Left cardiac atrium (tissue), 4 donors: ENCODE results near the gene PITPNM3. TPM values are rescaled to one million over a fixed set of nuclear protein-coding genes. Genes with fewer than 3 reads are reported as not detected.

Experiments used
- ATAC-seq, 2 donors: fragments of 200-7000 bp; cut with Tn5 transposase; one replicate each; pipeline ENCODE4 v1.9.1; 2020; ENCODE audit warnings: mild to moderate bottlenecking in 2 of 2, moderate library complexity in 2 of 2
- DNase-seq: peaks from one replicate; pipeline ENCODE4 v3.0.0-alpha.2; 2020
- intact Hi-C, 2 donors: fragments of 100-400 bp; cut with DNase I; formaldehyde crosslinking; loops; one replicate each; pipeline versions ENCODE4 v1.14.1 to v1.15.1; 2022 to 2023
- total RNA-seq, 2 donors: library from RNA; stranded (reverse); fragmentation: NEBNext Ultra II Directional; extraction: Animal tissue kit (Norgen Biotek cat#: 25700); gene quantifications; one replicate each; pipeline ENCODE4 v1.2.1, GENCODE V29; 2021
- donor health status: DM: no; HTN: yes; CAD: no.
- donor health status: DM: no; HTN: yes; CAD: no; lungs with severe emphysema.
- donor health status: DM: yes; HTN: yes; CAD: no.
- donor health status: Dilated cardiomyopathy.

Gene PITPNM3
- total RNA-seq, 2 donors from 2014 or later, result 3.1 to 3.4 TPM

- no peak for ATAC-seq
Observed at GRCh38 chr17:6509031-6509771, 47.2 kb downstream of the PITPNM3 start.

GRCh38 chr17:6508519-6509030 lies 47.8 kb downstream of the PITPNM3 start:
- intact Hi-C loops, result no loop called here
- ATAC-seq, result no peak
- DNase-seq, result no peak

More at GRCh38 chr17:6509031-6509771, 47.2 kb downstream of the PITPNM3 start:
- intact Hi-C loops, result no loop called here
- no peak for DNase-seq

DNA sequence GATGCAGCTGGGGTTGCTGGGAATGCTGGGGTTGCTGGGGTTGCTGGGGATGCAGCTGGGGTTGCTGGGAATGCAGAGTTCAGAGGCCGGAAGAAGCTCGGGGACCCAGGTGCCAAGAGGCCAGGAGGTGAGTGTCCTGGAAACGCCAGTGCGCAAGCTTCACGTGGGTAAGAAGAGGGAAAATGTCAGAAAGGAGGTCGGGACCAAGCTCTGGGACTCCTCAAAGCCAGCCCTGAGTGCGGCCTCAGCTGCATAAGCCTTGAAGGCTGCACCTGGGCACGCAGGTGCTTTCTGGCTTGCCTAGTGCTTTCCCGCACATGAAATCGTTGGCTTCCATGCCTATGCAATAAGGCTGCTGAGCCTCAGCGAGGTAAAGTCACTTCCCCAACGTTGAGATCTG lies 48.3 kb downstream of the PITPNM3 start:
- intact Hi-C loops, result no loop called here
- DNase-seq, result no peak
- ATAC-seq, result no peak

GRCh38 chr17:6507535-6507934 lies 48.8 kb downstream of the PITPNM3 start:
- ATAC-seq (peak; percentile 65 to 94), DNase-seq (peak; percentile 55)
- intact Hi-C loops, result no loop called here

DNA sequence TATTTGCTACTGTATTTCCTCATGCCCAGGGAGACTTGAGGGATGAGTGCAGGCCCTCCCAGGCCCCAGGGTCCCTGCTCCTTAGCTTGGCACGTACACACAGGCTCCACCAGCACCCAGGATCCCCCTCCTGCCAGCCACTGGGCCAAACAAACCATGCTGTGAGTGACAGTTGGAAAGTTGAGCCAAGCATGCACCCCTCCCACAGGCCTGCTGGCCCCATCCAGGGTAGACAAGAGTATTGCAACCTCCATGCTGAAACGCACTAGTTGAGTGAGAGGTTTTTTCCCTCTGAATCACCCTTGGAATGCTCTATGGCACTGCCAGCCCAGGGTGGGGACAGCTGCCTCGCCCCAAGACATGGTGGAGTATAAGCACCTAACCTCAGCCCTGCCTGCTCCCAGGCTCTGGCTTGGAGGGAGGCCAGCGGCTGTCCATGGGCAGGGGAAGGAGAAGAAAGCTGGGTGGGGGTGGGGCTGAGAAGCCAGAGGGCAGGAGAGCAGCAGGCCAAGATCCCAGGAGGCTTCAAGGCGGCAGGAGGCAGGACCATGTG lies 49.6 kb downstream of the PITPNM3 start:
- DNase-seq (peak; percentile 32), ATAC-seq (peak in 1 of 2 donors; percentile 89)
- intact Hi-C loops, result no loop called here

DNA sequence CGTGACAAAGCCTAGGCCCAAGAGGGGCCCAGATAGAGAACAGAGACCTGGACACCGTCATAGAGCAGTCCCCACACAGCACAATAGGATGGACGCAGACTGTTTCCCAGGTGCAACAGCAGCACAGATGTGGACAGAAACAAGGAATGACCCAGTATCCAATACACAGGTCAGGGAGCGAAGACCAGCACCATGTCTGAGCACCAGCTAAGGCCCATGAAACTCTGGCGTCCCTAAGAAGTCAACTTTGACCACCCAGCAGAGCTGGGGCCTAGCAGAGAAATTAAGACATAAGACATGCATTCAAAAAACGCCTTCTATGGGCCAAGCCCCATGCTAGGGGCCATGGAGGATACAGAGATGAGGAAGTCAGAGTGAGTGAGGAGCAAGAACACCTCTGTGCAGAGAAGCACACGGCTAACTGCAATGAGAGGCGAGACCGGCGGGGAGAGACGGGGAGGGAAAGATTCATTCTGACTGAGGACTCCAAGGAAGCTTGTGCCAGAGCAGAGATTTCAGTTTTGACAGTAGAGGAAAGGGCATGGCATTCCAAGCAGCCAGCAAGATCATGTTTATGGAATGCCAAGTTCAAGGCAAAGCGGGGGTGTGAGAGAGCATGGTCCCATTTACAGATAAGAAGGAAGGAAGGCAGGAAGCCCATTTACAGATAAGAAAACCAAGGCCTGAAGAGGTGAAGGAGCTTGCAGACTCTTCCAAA lies 50.8 kb downstream of the PITPNM3 start:
- ATAC-seq (peak; percentile 23 to 24), DNase-seq (no peak)
- intact Hi-C loops, result no loop called here

DNA sequence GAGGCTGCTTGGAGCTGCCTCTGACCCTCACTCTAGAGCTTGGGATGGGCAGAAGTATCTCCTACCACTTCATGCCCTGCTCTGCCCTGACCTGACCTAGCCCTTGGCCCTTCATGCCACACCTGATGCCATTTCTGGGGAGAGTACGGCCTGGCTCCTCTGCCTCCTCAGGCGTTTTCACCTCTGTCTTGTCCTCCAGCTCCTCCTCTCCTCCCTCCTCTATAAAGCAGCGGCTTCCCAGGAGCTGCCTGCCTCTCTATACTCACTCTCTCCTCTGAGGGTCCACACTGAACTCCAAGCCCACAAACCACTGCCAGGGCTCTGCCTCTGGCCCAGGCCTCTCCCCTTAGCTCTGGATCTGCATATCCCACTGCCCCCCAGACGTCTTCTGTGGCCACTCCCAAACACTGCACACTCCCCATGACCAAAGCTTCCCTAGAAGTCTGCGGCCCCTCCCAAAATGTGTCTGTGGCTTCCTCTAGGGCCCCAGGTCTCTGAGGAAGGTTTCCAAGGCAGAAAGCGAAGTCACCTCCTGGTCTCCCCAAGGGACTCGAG lies 52.6 kb downstream of the PITPNM3 start:
- DNase-seq (no peak), ATAC-seq (no peak)
- intact Hi-C loops, result no loop called here

GRCh38 chr17:6502871-6503509 lies 53.4 kb downstream of the PITPNM3 start:
- no peak for DNase-seq
- no peak for ATAC-seq
- intact Hi-C loops, result no loop called here

DNA sequence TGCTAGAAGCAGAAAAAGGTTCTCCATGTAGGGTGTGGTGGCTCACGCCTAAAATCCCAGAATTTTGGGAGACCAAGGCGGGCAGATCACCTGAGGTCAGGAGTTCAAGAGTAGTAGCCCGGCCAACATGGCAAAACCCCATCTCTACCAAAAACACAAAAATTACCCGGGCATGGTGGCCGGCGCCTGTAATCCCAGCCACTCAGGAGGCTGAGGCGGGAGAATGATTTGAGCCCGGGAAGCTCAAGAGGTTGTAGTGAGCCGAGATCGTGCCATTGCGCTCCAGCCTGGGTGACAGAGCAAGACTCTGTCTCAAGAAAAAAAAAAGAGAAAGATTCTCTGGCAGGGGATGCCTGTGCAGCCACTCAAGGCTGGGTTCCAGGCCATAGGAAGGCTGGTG lies 54.2 kb downstream of the PITPNM3 start:
- ATAC-seq (no peak), DNase-seq (no peak)
- intact Hi-C loops, result no loop called here

DNA sequence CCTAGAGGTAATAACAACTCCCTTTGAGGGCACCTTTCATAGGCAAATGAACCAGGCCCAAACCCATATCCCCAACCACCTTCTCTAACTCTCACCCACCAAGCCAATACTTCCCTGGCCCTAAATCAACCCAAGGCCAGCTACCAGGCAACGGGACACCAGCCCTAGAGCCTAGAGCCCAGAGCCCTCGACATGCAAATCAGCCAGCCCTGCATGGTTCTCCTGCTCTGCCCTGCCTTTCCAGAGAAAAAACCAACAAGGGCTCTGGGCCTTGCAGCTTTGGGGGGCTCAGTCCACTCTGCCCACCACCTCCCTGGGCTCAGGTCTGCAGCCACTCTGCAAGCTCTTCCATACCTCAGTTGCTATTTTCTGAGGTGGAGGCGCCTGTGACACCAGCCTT lies 55.0 kb downstream of the PITPNM3 start:
- ATAC-seq, result no peak
- DNase-seq, result no peak
- intact Hi-C loops, result no loop called here

- intact Hi-C loops, result no loop called here
- no peak for ATAC-seq
- no peak for DNase-seq
Observed at GRCh38 chr17:6498901-6499540, 57.3 kb downstream of the PITPNM3 start.

- DNase-seq, result no peak
- intact Hi-C loops, result no loop called here
- ATAC-seq, result no peak
Observed at GRCh38 chr17:6498356-6498755, 58.0 kb downstream of the PITPNM3 start.

GRCh38 chr17:6497496-6498221 lies 58.7 kb downstream of the PITPNM3 start:
- no peak for ATAC-seq
- intact Hi-C loops, result no loop called here

DNA sequence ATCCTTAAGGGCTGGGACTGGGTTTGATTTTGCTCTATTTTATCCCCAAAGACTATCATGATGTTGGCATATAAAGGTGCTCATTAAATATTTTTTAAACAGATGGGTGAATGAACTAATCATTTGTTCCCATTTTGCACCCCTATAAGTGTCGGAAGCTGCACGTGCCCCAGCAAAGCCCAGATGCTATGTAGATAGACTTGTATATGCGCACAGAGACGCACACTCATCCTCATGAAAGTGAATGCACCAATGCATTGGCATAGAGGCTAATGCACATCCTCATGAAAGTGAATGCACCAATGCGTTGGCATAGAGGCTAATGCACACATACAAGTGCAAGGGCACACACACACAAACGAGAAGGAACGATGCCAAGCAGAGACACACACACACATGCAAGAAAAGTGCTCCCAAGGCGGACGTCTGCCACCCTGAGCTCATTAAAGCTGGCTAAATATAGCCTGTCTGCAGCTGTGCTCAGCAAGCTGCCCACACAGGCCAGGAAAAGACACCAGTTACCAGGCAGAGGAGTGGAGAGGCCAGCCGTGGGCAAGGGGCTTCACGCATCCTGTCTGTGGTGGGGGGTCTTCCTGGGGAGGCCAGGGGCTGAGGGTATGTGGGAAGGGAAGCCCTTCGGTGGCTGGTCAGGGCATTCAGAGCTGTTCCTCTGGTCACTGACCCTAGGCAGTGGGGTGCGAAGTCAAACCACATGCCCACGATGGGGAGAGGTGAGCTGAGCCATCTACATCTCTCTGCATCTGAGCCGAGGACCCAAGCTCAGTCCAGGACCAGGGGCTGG lies 59.5 kb downstream of the PITPNM3 start:
- intact Hi-C loops, result no loop called here
- DNase-seq (no peak), ATAC-seq (peak in 1 of 2 donors; percentile 46)

More at GRCh38 chr17:6497496-6498221, 58.7 kb downstream of the PITPNM3 start:
- no peak for DNase-seq

- intact Hi-C loops, result no loop called here
- DNase-seq, result no peak
- ATAC-seq, result peak; percentile 34 to 77
Observed at GRCh38 chr17:6496116-6496481, 60.3 kb downstream of the PITPNM3 start.

GRCh38 chr17:6495450-6496115 lies 60.8 kb downstream of the PITPNM3 start:
- no peak for DNase-seq
- no peak for ATAC-seq
- intact Hi-C loops, result no loop called here
